Vagina (tissue), 2 donors: ENCODE results near the gene CDHR1.

Source experiments
- POLR2AphosphoS5 ChIP-seq, 2 donors: sonication (generic); formaldehyde crosslinking; IDR thresholded peaks; one replicate each; pipeline ENCODE4 v1.9.0; 2017; ENCODE audit warnings: antibody characterized with exemption in 2 of 2, mild to moderate bottlenecking in 2 of 2, low read depth in 1 of 2; ENCODE audit not compliant: insufficient read depth in 1 of 2
- TF ChIP-seq, protein P1 (sequence below), 3 experiments: fragments of 450-650 bp in 2 of 3; fragments of 200-600 bp in 1 of 3; sonication (generic) in 1 of 3; IDR thresholded peaks; one replicate each; pipeline ENCODE4 v1.5.1; 2017 to 2019; ENCODE audit warnings: antibody characterized with exemption in 3 of 3, mild to moderate bottlenecking in 2 of 3, moderate library complexity in 2 of 3

DNA sequence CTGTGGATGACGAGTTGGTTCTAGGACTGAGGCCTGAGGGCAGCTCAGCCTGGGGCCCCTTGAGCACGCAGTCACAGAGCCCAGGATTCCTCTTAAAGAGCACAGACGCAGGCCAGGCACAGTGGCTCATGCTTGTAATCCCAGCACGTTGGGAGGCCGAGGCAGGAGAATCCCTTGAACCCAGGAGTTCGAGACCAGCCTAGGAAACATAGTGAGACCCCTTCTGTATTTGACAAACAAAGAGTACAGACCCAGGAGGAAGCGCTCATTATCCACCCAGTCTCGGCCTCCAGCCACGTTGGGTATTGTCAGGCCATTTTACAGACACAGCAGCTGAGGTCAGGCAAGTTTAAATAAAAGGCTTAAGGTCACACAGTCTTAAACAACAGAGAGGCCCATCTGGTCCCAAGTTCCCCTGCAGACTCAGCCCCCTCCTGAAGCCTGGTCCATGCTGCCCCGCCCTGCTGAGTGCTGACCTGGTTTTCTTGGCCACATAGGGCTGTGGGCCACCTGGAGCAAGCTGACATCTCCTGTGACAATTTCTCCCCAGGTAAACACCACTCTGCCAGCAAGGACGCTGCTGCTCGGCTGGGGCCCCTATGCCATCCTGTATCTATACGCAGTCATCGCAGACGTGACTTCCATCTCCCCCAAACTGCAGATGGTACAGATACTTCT is 63.1 kb downstream of the CDHR1 start:
- TF ChIP-seq, protein P1, sequence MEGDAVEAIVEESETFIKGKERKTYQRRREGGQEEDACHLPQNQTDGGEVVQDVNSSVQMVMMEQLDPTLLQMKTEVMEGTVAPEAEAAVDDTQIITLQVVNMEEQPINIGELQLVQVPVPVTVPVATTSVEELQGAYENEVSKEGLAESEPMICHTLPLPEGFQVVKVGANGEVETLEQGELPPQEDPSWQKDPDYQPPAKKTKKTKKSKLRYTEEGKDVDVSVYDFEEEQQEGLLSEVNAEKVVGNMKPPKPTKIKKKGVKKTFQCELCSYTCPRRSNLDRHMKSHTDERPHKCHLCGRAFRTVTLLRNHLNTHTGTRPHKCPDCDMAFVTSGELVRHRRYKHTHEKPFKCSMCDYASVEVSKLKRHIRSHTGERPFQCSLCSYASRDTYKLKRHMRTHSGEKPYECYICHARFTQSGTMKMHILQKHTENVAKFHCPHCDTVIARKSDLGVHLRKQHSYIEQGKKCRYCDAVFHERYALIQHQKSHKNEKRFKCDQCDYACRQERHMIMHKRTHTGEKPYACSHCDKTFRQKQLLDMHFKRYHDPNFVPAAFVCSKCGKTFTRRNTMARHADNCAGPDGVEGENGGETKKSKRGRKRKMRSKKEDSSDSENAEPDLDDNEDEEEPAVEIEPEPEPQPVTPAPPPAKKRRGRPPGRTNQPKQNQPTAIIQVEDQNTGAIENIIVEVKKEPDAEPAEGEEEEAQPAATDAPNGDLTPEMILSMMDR (IDR thresholded peaks at IDR 0.05), result no peak
- TF ChIP-seq POLR2AphosphoS5 (IDR thresholded peaks at IDR 0.05; ENCODE audit: insufficient read depth in 1 of 2, low read depth in 1 of 2), result no peak
